ENCODE results near the gene RAB17.

Gene RAB17

DNA sequence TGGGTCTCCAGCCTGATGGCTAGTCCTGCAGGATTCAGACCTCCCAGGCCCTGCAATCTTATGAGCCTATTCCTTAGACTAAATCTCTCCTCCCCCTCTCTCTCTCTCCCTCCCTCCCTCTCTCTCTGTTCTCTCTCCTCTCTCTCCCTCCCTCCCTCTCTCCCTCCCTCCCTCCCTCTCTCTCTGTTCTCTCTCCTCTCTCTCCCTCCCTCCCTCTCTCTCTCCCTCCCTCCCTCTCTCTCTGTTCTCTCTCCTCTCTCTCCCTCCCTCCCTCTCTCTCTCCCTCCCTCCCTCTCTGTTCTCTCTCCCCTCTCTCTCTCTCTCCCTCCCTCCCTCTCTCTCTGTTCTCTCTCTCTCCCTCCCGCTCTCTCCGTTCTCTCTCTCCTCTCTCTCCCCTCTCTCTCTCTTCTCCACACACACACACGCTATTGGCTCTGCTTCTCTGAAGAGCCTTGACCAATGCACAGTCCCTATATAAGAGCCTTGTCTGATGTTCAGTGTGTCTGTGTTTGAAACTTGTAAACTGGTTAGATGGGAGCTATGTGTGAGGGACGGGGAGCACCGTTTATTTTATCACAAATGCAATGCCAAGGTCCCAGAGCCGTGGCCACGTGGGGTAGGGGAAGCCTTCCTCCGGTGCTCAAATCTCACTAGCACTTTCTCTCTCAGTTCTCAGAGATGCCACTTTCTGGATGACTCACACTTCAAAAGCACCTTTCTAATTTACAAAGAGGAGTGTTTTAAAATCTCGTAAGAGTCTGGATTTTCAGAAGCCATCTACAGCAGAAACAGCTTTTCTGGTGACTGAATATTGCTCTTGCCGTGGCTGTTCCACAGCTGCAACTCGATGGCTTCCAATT lies 33.5 kb downstream of the RAB17 start:
- no peak for FAIRE-seq

DNA sequence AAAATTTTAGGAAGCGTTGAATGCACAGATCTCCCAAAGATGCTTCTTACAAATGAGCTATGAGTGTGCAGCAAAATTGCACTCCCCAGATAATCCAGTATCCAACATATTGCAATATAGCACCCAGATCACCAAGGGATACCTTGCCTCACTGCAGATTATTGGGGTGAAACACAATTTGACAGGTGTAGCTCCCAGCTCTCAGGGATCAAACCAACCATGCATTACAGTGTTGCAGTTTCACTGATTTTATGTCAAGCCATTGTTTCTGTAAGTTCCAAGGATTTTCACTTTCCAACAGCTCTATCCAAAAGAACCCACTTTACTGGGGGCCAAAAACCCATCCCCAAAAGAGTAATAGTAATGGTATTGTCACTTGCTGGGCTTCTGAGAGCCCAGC lies 35.0 kb downstream of the RAB17 start:
- no peak for FAIRE-seq

DNA sequence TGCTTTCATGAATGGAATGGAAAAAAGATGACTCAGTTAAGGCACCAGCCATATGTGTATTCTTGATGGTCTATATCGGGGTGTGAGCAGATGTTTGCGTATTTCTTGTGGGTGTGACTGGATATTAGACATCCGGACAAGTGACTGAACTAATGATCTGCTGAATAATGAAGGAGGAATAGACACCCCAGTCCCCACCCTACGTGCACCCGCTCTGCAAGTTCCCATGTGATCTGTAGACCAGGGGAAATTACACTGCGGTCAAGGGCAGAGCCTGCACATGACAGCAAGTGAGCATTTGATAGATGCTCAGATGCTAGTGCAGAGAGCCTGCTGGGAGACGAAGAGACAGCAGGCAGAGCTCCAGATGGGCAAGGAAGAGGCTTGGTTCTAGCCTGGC lies 36.6 kb downstream of the RAB17 start:
- FAIRE-seq, result no peak

DNA sequence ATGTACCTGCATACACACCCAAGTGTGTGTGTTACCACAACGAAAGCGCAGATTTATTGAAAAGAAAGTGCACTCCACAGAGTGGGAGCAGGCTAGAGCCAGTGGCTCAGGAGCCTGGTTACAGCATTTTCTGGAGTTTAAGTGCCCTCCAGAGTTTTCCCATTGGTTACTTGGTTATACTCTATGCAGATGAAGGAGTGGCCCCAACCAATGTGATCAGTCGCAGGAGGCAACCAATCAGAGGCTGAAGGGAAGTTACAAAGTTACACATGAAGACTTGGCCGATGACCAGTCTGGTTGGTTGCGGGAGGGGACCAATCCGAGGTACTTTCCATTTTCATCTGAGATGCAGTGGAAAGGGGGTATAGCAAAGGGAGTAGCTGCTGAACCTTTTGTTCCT lies 37.6 kb downstream of the RAB17 start:
- FAIRE-seq, result no peak

DNA sequence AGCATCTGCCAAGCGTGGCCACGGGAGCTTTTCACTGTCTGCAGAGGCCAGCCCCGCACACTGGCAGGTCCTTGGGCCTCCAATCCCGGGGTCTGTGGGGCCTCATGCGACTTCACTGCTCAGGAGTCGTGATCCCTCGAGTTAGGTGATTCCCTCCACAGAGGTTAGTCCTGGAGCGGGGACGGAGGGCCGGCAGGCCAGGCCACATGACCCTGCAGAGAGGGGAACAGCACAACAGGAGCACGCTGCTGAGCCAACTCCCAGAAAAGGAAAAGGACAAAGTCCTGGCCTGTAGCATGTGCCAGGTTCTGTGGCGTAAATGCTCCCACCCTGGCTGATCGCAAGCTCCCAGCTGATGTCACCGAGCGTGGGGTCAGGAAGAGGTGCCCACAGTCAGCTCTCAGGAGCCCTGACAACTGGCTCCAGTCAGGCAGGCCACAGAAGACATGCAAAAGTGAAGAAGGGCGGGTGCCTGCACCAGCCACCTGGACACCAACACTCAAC lies 39.4 kb downstream of the RAB17 start:
- FAIRE-seq, result no peak

DNA sequence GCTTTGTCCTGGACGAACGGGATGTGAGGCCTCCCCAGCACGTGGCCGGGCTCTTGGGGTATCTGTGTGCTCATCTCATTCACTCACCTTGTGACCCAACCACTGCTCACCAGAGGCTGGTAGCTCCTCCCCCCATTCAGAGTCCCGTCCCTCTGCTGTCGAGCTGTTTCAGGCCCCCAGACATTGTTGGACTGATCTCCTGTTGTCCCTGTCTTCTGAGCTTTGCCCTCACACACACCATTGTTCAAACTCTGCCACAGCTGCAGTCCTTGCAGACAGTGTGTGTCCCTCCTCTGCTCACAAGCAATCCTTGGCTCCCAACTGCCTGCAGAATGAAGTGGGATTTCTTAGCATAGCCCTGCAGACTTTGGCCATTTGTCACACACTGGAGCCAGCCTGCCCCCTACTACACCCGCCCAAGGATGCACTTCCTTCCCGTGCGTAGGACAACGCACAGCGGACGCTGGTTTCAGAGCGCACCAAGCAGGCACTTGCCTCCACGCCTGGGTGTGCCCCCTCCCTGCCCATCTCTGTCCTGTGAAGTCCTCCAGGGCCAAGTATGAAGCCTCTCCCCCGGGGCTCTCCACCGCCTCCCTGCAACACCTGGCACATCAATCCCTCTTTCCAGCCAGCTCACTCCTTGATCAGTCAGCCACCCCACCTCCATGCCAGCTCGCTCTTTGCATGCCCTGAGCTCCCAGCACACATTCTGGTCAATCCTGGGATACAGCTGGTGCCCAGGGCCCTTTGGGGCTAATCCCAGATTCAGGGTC lies 40.7 kb downstream of the RAB17 start:
- FAIRE-seq, result no peak

DNA sequence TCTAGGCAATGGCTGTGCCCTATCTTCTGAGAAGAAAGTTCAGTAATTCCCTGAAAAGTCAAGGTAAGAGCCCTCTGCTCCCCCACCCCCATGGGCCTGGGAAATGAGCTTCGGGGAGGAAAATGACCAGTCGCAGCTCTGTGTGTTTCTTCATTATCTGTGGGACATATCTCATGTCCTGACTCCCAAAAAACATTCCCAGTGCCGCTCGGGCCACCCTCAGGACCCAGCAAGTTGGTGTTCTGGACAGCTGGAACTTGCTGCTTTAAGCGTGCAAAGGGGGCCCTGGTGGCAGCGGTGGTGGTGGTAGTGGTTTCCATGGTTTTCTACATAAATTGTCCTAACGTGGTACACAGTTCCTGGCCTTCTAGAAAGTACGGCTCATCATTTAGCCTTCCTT lies 41.3 kb downstream of the RAB17 start:
- no peak for FAIRE-seq

DNA sequence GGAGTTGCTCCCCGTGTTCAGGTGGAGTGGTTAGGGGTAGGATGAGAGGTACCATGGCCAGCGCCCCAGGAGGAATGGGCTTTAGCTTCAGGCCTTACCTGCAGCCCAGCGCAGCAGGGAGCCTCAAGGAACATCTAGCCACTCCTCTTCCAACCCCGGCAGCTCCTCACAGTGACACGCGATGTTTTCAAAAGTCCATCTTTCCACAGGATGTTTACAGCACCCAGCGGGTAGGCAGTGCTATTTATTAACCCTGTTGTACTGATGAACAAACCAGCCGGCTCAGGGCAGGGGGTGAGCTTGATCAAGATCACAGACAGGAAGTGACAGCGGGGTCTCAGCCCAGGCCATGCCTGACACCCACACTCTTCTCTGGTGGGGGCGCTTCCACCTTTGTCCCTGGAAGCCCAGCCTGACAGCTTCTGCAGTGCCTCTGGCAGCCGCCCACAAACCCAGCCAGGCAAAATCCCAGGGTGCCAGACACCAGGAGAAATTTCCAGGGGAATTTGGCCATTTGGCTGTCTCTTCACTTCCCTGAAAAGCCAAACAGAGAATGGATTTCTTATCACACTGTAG lies 42.6 kb downstream of the RAB17 start:
- FAIRE-seq, result no peak

DNA sequence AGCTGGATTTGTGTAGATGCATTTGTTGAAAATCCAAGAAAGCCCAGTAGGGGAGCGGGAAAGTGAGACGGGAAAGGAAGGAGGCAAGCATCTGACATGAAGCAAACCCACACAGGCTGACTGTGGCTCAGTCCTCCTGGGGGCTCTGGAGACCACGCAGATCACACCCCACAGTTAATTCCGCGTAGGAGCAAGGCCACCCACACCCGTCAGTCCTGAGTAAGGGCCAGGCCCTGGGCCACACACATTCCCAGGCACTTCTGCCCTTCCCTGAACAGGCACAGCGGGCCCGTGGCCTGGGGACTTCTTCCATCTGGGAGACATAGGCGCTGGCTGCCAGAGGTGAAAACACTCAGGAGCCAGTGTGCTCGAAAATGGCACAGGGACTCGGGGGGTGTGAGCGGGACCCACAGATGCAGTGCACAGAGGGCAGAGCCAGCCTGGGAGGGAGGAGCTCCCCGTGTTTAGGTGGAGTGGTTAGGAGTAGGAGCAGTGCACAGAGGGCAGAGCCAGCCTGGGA lies 43.6 kb downstream of the RAB17 start:
- no peak for FAIRE-seq

DNA sequence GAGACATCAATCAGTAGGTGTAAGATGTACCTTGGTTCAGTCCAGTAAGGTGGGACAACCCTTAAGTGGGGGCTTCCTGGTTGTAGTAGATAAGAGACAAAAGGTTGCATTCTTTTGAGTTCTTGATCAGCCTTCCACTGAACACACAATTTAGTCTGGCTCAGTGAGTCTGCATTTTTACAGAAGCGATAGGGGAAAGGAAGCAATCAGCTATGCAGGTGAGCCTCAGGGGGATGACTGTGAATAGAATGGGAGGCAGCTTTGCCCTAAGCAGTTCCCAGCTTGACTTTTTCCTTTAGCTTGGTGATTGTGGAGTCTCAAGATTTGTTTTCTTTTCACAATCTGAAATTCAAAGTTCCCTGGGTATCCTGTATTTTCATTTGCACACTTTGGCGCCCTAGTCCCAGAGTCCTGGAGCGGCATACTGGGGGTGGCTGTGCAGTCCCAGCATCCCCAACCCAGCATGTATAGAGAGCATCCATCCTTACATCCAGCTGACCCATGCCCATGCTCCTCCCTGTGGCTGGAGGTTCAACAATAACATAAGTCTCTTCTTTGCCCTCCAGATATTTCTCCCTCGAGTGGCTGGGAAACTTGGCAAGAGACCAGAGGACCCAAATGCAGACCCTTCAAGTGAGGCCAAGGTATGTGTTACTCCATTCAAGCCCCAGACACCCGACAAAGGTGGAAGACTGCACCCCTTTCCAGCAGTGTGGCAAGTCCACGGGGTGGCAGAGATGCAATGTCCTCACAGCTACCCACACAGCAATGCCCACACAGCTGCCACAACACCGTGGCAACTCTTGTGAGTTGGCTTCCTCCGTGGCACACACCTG lies 44.3 kb downstream of the RAB17 start:
- no peak for FAIRE-seq

DNA sequence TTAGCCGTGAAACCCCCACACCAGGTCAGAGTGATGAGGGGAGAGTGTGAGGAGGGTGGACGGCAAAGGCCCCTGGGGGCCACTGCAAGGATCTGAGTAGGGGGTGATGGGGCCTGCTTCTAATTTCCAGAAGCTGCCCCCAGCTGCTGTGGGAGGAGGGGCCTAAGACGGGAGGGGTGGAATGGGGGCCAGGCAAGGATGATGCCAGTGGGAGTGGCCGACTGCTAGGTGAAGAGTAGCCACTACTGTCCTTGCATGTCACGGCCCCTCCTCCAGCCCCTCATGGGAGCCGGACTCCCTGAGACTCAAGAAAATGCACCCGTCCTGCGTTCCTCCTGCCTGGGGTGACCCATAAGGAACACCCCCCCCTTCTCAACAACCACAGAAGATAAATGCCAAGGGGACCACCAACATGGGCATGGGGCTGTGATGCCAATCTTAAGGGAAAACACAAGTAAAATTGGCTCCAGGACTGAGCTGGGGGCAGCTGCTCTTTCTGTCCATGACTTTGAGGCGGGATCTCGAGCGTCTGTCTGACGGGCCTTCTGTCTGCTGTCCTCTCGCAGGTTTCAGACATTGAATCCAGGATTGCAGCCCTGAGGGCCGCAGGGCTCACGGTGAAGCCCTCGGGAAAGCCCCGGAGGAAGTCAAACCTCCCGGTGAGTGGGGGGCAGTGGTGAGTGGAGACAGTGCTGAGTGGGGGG lies 48.4 kb downstream of the RAB17 start:
- FAIRE-seq, result no peak

DNA sequence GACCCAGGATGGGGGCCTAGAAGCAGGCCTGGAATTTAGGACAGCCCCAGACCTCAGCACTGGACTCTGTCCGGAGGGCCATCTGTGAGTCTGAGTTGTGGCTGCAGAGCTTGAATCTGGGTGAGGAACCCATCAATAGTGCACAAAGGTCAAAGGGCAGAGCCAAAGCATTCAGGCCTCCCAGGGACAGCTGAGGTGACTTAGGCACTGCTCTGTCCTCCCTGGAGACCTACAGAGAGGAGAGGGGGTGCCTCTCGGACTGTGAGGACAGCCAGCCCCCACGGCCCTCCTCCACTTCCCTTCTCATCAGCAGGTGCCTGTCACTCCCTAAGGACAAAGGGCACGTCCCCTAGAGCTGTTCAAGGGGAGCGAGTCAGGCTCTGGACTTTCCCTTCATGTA lies 49.3 kb downstream of the RAB17 start:
- no peak for FAIRE-seq

DNA sequence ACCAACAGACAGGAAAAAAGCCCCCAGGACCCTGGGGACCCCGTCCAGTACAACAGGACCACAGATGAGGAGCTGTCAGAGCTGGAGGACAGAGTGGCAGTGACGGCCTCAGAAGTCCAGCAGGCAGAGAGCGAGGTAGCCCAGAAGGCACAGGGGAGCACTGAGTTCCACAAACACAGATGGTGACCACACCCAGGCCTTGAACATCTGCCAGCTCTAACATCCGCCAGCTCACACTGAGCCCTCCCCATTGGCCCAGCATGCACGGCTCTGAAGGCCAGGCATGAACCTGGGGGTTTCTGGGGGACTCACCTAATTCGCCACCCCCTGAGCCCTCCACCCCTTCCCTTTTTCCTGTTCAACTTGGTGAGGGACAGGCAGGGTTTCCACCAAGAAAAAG lies 49.7 kb downstream of the RAB17 start:
- FAIRE-seq, result no peak

DNA sequence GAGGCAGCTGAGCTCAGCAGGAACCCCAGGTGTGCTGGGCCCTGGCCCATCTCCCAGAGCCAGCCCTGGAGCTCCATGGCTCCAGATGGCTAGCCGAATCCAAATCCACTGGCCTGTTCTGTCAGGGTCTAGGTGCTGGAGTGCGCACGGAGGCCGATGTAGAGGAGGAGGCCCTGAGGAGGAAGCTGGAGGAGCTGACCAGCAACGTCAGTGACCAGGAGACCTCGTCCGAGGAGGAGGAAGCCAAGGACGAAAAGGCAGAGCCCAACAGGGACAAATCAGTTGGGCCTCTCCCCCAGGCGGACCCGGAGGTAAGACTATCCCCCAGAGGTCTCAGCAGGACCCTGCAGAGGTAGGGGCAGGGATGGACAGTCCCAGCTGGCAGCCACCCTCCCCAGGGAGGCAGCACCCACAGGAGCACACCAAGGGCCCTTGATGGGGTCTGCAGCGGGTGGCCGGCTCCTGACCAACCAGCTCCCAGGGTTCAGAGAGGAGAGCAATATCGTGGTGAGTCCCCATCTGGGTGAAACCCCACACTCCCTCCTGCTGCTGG lies 50.2 kb downstream of the RAB17 start:
- FAIRE-seq, result no peak

DNA sequence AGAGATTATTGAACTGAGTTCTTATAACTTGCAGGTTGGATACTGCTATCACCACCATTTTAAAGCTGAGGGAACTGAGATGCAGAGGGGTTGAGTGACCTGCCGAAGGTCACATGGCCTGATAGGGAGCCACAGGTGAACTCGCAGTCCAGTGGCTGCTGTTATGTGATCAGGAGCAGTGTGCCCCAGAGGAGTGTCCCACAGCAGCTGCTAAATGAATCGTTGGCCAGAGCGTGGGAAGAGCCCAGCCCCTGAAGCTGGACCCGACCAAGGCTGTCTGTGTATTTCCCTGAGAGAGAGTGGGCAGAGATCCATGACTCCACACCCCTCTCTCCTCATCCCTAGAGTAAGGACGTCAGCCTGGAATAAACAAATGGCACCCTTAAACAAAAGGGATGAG lies 50.9 kb downstream of the RAB17 start:
- FAIRE-seq, result no peak

DNA sequence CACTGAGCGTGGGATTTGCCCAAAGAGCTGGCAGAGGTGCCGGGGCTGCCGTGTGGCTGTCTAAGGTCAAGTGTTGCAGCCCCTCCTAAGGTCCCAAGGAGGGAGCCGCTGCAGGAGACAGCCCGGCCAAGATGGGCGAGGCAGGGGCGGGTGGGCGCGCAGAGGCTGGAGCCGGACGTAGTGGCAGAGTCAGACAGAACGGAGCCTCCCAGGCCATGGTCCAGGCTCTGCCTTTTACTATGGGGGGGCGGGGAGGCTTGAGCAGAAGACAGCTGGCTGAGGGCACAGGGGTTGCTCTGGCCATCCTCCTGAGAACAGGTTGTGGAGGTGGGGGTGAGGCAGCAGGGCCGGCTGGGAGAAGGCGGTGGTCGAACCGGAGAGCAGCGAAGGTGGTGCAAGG lies 51.6 kb downstream of the RAB17 start:
- no peak for FAIRE-seq

DNA sequence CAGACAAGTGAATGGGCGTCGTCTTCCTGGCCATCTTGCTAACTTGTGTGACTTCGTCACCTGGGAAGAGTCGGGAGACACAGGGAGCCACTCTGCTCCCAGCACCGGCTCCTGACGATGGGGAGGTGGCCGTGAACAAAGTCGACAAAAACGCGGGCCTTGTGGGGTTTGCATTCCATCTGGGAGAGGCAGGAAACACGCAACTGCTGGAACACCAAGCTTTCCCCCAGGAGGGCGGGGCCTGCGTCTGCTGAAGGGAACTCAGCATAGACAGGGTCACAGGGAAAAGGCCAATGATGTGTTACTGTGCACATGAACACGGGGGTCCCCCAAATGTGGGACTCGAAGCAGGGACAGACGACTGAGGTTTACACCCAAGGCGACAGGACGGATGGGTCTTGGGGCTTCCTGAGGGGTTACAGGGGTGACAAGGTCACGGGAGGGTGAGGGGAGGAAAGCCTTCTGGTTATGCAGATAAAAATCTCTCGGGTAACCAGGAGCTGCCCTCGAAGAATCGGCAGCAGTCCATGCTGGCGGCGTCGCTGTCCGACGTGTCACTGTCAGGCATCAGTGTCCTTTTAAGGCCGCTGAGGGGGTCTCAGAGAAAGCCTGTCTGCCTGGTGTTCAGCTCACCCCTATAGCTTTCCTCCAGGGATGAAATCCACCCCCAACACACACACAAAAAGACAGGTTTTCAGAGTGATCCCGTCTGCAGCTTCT lies 52.4 kb downstream of the RAB17 start:
- FAIRE-seq, result no peak

DNA sequence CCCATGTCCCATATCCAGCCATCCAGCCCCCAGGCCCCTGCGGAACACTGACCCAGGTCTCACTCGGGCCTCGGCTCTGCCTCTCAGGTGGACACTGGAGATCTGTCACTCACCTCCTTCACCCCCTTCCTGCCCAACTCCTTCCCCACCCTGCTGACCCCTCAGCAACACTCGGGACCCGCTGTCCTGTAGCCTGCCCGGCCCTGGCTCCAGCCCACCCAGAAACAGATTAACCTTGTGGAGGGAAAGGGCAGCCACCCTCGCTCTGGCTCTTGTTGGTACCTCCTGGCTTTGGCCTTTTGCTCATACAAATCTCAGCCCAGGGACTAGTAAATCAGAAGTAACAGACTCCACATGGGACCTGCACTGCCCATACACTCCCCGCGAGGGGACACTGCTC lies 53.9 kb downstream of the RAB17 start:
- no peak for FAIRE-seq

DNA sequence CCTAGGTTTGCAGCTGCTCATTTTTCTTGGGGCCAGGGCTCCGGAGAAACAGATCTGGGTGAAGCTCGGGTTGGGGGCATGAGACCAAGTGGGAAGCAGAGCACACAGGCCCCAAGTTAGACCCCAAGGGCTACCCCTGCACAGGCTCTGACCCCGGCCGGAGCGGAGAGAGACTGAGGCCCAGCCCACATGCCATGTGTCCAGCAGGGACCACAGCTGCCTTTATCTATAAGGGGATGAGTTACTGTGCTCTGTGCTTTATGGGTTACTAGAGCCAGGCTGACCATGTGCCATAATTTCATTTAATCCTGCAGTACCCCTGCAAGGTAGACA lies 54.5 kb downstream of the RAB17 start:
- no peak for FAIRE-seq

DNA sequence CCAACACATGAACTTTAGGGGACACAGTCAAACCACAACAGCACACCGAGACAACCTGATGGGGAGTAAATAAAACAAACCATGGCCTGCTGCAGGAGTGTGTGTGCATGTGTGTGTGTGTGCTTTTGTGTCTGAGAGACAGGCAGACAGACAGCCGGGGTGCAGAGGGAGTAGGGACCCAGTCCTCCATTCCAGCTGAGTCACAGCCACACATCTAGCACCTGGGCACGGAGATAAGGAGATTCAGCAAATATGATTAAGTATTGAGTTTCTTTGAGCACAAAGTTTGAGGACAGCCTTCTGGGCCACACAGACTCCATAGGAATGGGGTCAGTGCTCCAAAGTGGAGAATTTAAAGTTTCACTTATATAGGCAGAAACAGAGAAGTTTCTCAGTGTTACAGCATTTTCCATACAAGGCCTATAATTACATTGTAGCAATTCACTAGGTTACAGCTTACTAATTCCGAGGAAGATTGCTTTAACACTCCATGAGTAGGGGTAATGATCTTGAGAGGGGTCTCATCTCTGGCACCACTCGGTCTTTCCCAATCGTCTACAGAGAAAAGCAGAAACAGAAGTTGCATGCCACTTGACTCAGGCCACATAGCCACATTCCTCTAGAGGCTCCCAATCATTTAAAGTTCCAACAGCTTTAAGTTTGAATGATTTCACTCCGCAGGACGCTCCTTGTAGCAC lies 55.0 kb downstream of the RAB17 start:
- no peak for FAIRE-seq

DNA sequence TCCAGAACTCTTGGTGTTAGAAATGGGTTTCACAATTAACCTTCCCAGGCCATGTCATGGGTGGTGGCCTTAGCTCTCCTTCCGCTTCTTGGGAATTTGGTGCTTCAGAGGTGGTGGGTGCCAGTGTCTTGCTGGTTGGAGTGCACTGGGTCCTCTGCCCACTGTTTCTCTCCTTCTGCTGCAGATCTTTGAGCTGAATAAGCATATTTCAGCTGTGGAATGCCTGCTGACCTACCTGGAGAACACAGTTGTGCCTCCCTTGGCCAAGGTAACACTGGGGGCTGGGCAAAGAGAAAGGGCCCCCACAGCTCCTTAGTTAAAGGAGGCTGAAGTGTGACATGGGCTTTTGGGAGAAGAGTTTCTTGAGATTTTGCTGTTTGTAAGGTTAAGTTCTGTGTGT lies 56.2 kb downstream of the RAB17 start:
- no peak for FAIRE-seq

All from TTC549 (cell line).